ENCODE data around the gene NFE2L3. TPM values are rescaled to one million over a fixed set of nuclear protein-coding genes. Genes with fewer than 3 reads are reported as not detected.
A peak's percentile ranks its signal among the peaks of the same experiment; 100 is the strongest.

The NFE2L3 gene
- total RNA-seq, 1 experiment from 2014 or later, result 39.2 TPM

DNA sequence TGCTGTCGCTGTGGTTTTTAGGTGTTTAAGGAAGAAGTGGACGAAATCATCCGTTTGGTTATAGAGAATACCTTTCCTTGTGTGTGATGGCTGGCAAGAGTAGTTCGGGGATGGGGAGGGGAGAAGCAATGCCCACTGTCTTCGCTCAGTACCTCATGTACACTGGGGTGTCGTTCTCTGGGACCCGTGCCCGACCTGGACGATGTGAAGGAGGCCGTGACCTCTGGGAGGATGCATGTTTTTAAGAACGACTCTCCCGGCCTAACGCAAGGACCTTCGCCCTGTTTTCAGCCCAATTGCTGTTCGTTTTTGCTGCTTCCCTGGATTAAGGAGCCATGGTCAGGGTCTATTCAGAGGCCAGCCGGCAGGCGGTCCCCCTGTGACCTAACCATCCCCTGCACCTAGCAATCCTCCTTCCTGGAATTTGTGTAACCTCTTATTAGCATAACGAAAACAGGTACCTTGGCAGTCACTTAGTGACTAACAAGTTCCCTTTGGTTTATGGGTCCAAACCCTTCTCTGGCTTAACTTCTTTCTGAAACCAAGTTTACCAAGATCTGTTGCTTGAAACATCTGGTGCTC is 1.3 kb downstream of the NFE2L3 start:
- DNase-seq, result peak in 1 of 2 experiments; percentile 32
- CTCF ChIA-PET, result no interaction called here
- intact Hi-C loops (cut with micrococcal nuclease; ENCODE audit: unreplicated experiment), result loop anchor here (1.0 to 10.0 kb wide), 3 partner anchors 26 to 149 kb away; no protein-coding TSS in a partner anchor
- BruUV-seq (replicated peaks), result TSS peak; percentile 64
- H3K27ac Mint-ChIP-seq (ENCODE audit: unreplicated experiment), result peak overlapping the region; percentile 66
- H3K36me3 ChIP-seq (ENCODE audit: control insufficient read depth, insufficient read depth, low read length), result no peaks in the 10 kb centered on the region; the same call in 1 of the 2 replicates
- peaks cover 14% of the 10 kb centered on the region for H3K36me3 Mint-ChIP-seq (ENCODE audit: insufficient read depth, unreplicated experiment)
- H3K9me3 Mint-ChIP-seq (ENCODE audit: unreplicated experiment), result no peaks in the 10 kb centered on the region
- POLR2A ChIA-PET, result no interaction called here
- peaks cover 35% of the 10 kb centered on the region for H3K4me1 Mint-ChIP-seq (ENCODE audit: low read depth, unreplicated experiment)
- peak overlapping the region; percentile 91 for H3K4me3 Mint-ChIP-seq (ENCODE audit: unreplicated experiment)
- TF ChIP-seq, protein P1, sequence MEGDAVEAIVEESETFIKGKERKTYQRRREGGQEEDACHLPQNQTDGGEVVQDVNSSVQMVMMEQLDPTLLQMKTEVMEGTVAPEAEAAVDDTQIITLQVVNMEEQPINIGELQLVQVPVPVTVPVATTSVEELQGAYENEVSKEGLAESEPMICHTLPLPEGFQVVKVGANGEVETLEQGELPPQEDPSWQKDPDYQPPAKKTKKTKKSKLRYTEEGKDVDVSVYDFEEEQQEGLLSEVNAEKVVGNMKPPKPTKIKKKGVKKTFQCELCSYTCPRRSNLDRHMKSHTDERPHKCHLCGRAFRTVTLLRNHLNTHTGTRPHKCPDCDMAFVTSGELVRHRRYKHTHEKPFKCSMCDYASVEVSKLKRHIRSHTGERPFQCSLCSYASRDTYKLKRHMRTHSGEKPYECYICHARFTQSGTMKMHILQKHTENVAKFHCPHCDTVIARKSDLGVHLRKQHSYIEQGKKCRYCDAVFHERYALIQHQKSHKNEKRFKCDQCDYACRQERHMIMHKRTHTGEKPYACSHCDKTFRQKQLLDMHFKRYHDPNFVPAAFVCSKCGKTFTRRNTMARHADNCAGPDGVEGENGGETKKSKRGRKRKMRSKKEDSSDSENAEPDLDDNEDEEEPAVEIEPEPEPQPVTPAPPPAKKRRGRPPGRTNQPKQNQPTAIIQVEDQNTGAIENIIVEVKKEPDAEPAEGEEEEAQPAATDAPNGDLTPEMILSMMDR (IDR thresholded peaks at IDR 0.05; ENCODE audit: insufficient read depth in 1 of 2, low read depth in 1 of 2, low read length in 1 of 2, severe bottlenecking in 1 of 2, unreplicated experiment in 1 of 2), result peak in 1 of 2 experiments; percentile 16
- no peaks in the 10 kb centered on the region for H3K27me3 Mint-ChIP-seq (ENCODE audit: insufficient read depth, unreplicated experiment)
- peaks cover 54% of the 10 kb centered on the region for H3K4me1 ChIP-seq
- no peaks in the 10 kb centered on the region for H3K9me3 ChIP-seq
- H3K4me3 ChIP-seq (ENCODE audit: low read depth, low read length), result peak overlapping the region; percentile 77
- no peaks in the 10 kb centered on the region for H3K27me3 ChIP-seq (replicated peaks; ENCODE audit: control insufficient read depth, insufficient read depth, low read length)

DNA sequence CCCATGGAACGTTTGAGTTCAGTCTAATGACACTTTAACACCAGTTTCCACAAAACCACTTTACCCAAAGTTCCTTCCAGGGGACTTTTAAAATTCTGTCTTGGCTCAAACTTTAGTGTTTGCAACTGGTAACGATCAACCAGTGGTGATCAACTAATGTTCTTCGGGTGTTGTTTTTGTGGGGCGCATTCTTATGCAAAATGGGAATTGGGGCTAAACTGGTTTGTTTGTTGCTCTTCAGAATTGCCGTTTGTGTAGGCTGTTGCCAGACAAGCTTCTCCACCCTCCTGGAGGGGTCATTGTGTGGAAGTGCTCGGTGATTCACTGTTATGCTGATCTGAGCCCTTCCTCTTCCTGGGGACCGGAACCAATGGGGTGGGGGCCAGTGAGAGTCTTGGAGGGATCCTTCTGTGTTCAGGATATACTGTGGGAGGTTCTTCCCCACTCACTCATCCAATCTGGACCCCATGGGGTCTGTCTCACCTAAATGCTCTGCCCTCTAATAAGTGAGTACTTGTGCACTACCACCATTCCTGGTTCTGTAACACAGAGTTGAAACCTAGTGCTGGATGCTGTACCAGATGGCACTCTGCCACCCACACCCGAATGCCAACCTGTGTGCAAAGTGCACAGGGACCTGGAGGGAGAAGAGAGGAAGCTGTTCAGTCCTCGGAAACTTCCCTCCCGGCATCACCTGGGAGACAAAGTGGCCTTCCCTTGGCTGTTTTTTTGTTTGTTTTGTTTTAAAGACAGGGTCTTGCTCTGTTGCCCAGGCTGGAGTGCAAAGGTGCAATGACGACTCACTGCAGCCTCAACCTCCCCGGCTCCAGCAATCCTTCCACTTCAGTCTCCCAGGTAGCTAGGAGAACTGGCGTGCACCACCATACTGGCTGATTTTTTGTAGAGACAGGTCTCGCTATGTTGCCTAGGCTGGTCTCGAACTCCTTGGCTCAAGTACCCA is 2.1 kb downstream of the NFE2L3 start:
- H3K9me3 Mint-ChIP-seq (ENCODE audit: unreplicated experiment), result no peaks in the 10 kb centered on the region
- H3K27me3 Mint-ChIP-seq (ENCODE audit: insufficient read depth, unreplicated experiment), result no peaks in the 10 kb centered on the region
- Histone ChIP-seq H3K9me3 (no peaks in the 10 kb centered on the region), H3K36me3 (ENCODE audit: control insufficient read depth, insufficient read depth, low read length) (no peaks in the 10 kb centered on the region; the same call in 1 of the 2 replicates), H3K4me3 (ENCODE audit: low read depth, low read length) (peak overlapping the region; percentile 77), H3K27me3 (replicated peaks; ENCODE audit: control insufficient read depth, insufficient read depth, low read length) (no peaks in the 10 kb centered on the region), H3K4me1 (peaks cover 62% of the 10 kb centered on the region)
- peak overlapping the region; percentile 91 for H3K4me3 Mint-ChIP-seq (ENCODE audit: unreplicated experiment)
- no TSS peak for BruUV-seq (replicated peaks)
- TF ChIP-seq, protein P1 (IDR thresholded peaks at IDR 0.05; ENCODE audit: insufficient read depth in 1 of 2, low read depth in 1 of 2, low read length in 1 of 2, severe bottlenecking in 1 of 2, unreplicated experiment in 1 of 2), result no peak
- H3K4me1 Mint-ChIP-seq (ENCODE audit: low read depth, unreplicated experiment), result peaks cover 43% of the 10 kb centered on the region
- peak overlapping the region; percentile 66 for H3K27ac Mint-ChIP-seq (ENCODE audit: unreplicated experiment)
- no peak for DNase-seq
- ChIA-PET CTCF (no interaction called here), POLR2A (no interaction called here)
- H3K36me3 Mint-ChIP-seq (ENCODE audit: insufficient read depth, unreplicated experiment), result peaks cover 19% of the 10 kb centered on the region
- intact Hi-C loops (cut with micrococcal nuclease; ENCODE audit: unreplicated experiment), result loop anchor here (1.0 to 10.0 kb wide), 3 partner anchors 25 to 149 kb away; no protein-coding TSS in a partner anchor
